ENCODE results near the gene POMP. TPM values are rescaled to one million over a fixed set of nuclear protein-coding genes. Genes with fewer than 3 reads are reported as not detected.

The POMP gene
- total and polyA plus RNA-seq, 12 donors = 40.1 to 187 (median 65.3) TPM

GRCh38 chr13:28610996-28611395 lies 47.9 kb upstream of the POMP start:
- 81 to 86% (median 83%) methylated on average over 6 of the region's 6 CpGs for WGBS, 4 donors
- intact Hi-C loops (cut with DNase I) = no loop called here
- no peaks in the 10 kb centered on the region for H3K9me3 ChIP-seq (replicated peaks in 1 of 3)
- DNase-seq = no peak
- TF ChIP-seq POLR2A (IDR thresholded peaks at IDR 0.05) = no peak
- TF ChIP-seq CTCF (IDR thresholded peaks at IDR 0.05) = no peak
- H3K4me1 ChIP-seq (replicated peaks in 1 of 2) = no peaks in the 10 kb centered on the region
- no peak overlapping the region for H3K27ac ChIP-seq
- no peak overlapping the region for H3K4me3 ChIP-seq
- H3K27me3 ChIP-seq = no peaks in the 10 kb centered on the region
- no peaks in the 10 kb centered on the region for H3K36me3 ChIP-seq (replicated peaks in 1 of 2)

GRCh38 chr13:28611654-28612131 lies 47.2 kb upstream of the POMP start:
- H3K4me1 ChIP-seq (replicated peaks in 1 of 2) = no peaks in the 10 kb centered on the region
- H3K27ac ChIP-seq = no peak overlapping the region
- H3K4me3 ChIP-seq = no peak overlapping the region
- no peaks in the 10 kb centered on the region for H3K27me3 ChIP-seq
- DNase-seq = no peak
- no peaks in the 10 kb centered on the region for H3K36me3 ChIP-seq (replicated peaks in 1 of 2)
- no peaks in the 10 kb centered on the region for H3K9me3 ChIP-seq (replicated peaks in 1 of 3)
- intact Hi-C loops (cut with DNase I) = no loop called here
- no peak for TF ChIP-seq CTCF (IDR thresholded peaks at IDR 0.05)
- 54 to 73% (median 64%) methylated on average over 7 of the region's 7 CpGs for WGBS, 4 donors

GRCh38 chr13:28613562-28613961 lies 45.4 kb upstream of the POMP start:
- H3K36me3 ChIP-seq (replicated peaks in 1 of 2) = no peaks in the 10 kb centered on the region
- H3K4me3 ChIP-seq = no peak overlapping the region
- intact Hi-C loops (cut with DNase I) = no loop called here
- no peaks in the 10 kb centered on the region for H3K9me3 ChIP-seq (replicated peaks in 1 of 3)
- DNase-seq = no peak
- H3K27ac ChIP-seq = no peak overlapping the region
- TF ChIP-seq POLR2A (IDR thresholded peaks at IDR 0.05) = no peak
- no peak for TF ChIP-seq CTCF (IDR thresholded peaks at IDR 0.05)
- no peaks in the 10 kb centered on the region for H3K27me3 ChIP-seq
- whole genome bisulfite sequencing, 4 donors = 64 to 74% (median 68%) methylated on average over 4 of the region's 4 CpGs
- no peaks in the 10 kb centered on the region for H3K4me1 ChIP-seq (replicated peaks in 1 of 2)

- intact Hi-C loops (cut with DNase I) = no loop called here
- H3K27ac ChIP-seq = no peak overlapping the region
- no peak for TF ChIP-seq CTCF (IDR thresholded peaks at IDR 0.05)
- no peak for TF ChIP-seq POLR2A (IDR thresholded peaks at IDR 0.05)
- no peaks in the 10 kb centered on the region for H3K27me3 ChIP-seq
- 79 to 90% (median 86%) methylated on average over 2 of the region's 2 CpGs for WGBS, 4 donors
- no peaks in the 10 kb centered on the region for H3K9me3 ChIP-seq (replicated peaks in 1 of 3)
- DNase-seq = no peak
- no peaks in the 10 kb centered on the region for H3K4me1 ChIP-seq (replicated peaks in 1 of 2)
- no peak overlapping the region for H3K4me3 ChIP-seq
- no peaks in the 10 kb centered on the region for H3K36me3 ChIP-seq (replicated peaks in 1 of 2)
Observed at GRCh38 chr13:28615916-28616446, 42.9 kb upstream of the POMP start.

Measured in adrenal gland (tissue), 12 donors.